Esophagus muscularis mucosa (tissue), 4 donors: ENCODE data around the gene CBFB. TPM values are rescaled to one million over a fixed set of nuclear protein-coding genes. Genes with fewer than 3 reads are reported as not detected.

Experiments used
- DNase-seq: peaks from one replicate; pipeline ENCODE4 v3.0.0-alpha.2; 2017; ENCODE audit errors: extremely low spot score
- H3K27ac ChIP-seq, 4 donors: fragments of 200-600 bp; sonication (generic); replicated peaks in 1 of 4; 1 replicate in 3 of 4; 2 replicates in 1 of 4; pipeline ENCODE4 v1.5.1; 2016 to 2019; ENCODE audit warnings: mild to moderate bottlenecking in 1 of 4
- H3K27me3 ChIP-seq, 4 donors: fragments of 200-600 bp; sonication (generic); one replicate each; pipeline versions ENCODE4 v1.5.1 to v1.6.0; 2016 to 2019
- H3K36me3 ChIP-seq, 4 donors: fragments of 200-600 bp; sonication (generic); one replicate each; pipeline ENCODE4 v1.5.1; 2016 to 2019
- H3K4me1 ChIP-seq, 4 donors: fragments of 200-600 bp; sonication (generic); one replicate each; pipeline ENCODE4 v1.5.1; 2016 to 2019
- H3K4me3 ChIP-seq, 4 donors: fragments of 200-600 bp; sonication (generic); 1 replicate in 2 of 4; 2 replicates in 2 of 4; pipeline ENCODE4 v1.5.1; 2016 to 2019; ENCODE audit warnings: mild to moderate bottlenecking in 4 of 4, moderate library complexity in 1 of 4
- H3K9me3 ChIP-seq, 4 donors: fragments of 200-600 bp; sonication (generic); 1 replicate in 3 of 4; 2 replicates in 1 of 4; pipeline ENCODE4 v1.5.1; 2016 to 2019
- EP300 ChIP-seq: sonication (generic); formaldehyde crosslinking; IDR thresholded peaks from one replicate; pipeline ENCODE4 v1.6.1; 2017; ENCODE audit warnings: antibody characterized with exemption
- POLR2A ChIP-seq: fragments of 450-650 bp; IDR thresholded peaks from one replicate; pipeline ENCODE4 v1.6.1; 2017; ENCODE audit warnings: antibody characterized with exemption, moderate library complexity, mild to moderate bottlenecking, low read depth
- POLR2AphosphoS5 ChIP-seq, 2 donors: sonication (generic); formaldehyde crosslinking; IDR thresholded peaks; one replicate each; pipeline ENCODE4 v1.6.1; 2017; ENCODE audit warnings: antibody characterized with exemption in 2 of 2
- WGBS: methylation state at CpG from one replicate; pipeline ENCODE4 v1.1.5; 2018; 5-methylcytosine and 5-hydroxymethylcytosine counted together
- intact Hi-C: fragments of 100-400 bp; cut with DNase I; formaldehyde crosslinking; loops from one replicate; pipeline ENCODE4 v1.15.1; 2023
- total RNA-seq, 4 donors: library from RNA; depleted of rRNA; stranded (reverse); fragments of >200 nt; gene quantifications; one replicate each; pipeline versions ENCODE4 v1.1.0 to v1.2.1, GENCODE V29; 2016
- TF ChIP-seq, protein P1 (sequence below), 3 experiments: fragments of 200-600 bp in 2 of 3; fragments of 450-650 bp in 1 of 3; sonication (generic) in 2 of 3; IDR thresholded peaks; one replicate each; pipeline ENCODE4 v1.5.1; 2017 to 2019; ENCODE audit warnings: antibody characterized with exemption in 3 of 3, mild to moderate bottlenecking in 2 of 3, moderate library complexity in 1 of 3

Gene CBFB
- total RNA-seq, 4 donors from 2014 or later: 20.6 to 39.8 (median 30.6) TPM

DNA sequence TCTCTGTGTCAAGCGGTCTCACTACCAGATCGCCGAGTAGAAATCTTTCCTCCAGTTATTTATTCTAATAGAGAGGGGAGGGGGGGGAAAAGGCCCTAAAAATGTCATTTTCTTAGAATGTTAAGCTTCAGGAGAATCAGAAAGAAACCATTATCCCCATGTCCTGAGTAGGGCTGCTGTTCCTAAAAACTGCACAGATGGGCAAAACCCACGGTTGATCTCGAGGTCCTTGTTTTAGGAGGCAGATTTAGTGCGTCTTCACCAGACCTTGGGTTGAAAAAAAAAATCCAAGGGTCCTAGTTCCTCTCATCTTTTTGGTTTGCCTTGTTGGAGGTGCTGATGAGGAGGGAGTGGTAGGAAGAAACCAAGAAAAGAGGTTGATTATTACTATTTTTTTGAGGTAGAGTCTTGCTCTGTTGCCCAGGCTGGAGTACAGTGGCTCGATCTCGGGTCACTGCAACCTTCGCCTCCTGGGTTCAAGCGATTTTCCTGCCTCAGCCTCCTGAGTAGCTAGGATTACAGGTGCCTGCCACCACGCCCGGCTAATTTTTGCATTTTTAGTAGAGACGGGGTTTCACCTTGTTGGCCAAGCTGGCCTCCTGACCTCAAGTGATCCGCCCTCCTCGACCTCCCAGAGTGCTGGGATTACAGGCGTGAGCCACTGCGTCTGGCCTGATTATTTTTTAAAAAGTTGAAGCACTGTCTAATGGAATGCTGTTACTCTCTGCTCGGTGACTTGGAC is 1.4 kb downstream of the CBFB start:
- TF ChIP-seq POLR2AphosphoS5 (IDR thresholded peaks at IDR 0.05) (no peak), EP300 (no peak), POLR2A (no peak)
- TF ChIP-seq, protein P1, sequence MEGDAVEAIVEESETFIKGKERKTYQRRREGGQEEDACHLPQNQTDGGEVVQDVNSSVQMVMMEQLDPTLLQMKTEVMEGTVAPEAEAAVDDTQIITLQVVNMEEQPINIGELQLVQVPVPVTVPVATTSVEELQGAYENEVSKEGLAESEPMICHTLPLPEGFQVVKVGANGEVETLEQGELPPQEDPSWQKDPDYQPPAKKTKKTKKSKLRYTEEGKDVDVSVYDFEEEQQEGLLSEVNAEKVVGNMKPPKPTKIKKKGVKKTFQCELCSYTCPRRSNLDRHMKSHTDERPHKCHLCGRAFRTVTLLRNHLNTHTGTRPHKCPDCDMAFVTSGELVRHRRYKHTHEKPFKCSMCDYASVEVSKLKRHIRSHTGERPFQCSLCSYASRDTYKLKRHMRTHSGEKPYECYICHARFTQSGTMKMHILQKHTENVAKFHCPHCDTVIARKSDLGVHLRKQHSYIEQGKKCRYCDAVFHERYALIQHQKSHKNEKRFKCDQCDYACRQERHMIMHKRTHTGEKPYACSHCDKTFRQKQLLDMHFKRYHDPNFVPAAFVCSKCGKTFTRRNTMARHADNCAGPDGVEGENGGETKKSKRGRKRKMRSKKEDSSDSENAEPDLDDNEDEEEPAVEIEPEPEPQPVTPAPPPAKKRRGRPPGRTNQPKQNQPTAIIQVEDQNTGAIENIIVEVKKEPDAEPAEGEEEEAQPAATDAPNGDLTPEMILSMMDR (IDR thresholded peaks at IDR 0.05): no peak
- peaks cover 30 to 54% (median 50%) of the 10 kb centered on the region in 4 donors for H3K4me1 ChIP-seq
- WGBS: 44% methylated on average over 18 of the region's 18 CpGs
- H3K27me3 ChIP-seq: no peaks in the 10 kb centered on the region
- H3K27ac ChIP-seq: peak overlapping the region; percentile 97 to 99 (median 99)
- no peaks in the 10 kb centered on the region for H3K9me3 ChIP-seq
- DNase-seq: no peak
- intact Hi-C loops: no loop called here
- peak overlapping the region; percentile 93 to 100 (median 99) for H3K4me3 ChIP-seq
- peaks cover 0 to 20% (median 6%) of the 10 kb centered on the region in 4 donors for H3K36me3 ChIP-seq

DNA sequence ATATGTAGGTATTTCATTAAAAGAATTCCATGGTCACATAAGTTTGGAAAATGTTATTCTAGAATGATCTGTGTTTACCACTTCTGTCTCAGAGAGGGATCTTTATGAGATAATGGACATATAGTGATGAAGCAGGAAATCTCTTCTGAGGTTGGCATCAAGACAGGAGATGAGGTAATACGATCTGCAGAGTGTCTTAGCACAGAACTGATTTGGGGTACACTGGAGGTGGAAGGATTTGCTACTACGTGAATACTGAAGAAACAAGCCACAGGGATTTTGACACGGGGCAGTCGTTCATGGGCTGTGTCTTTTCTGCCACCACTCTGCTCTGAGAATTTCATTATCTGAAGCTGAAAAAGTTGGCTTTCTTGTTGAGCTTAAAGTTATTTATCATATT is 5.5 kb downstream of the CBFB start:
- intact Hi-C loops: no loop called here
- no peak overlapping the region for H3K4me3 ChIP-seq
- DNase-seq: no peak
- H3K27ac ChIP-seq: no peak overlapping the region
- no peaks in the 10 kb centered on the region for H3K9me3 ChIP-seq
- H3K27me3 ChIP-seq: no peaks in the 10 kb centered on the region
- WGBS: 39% methylated on average over 4 of the region's 4 CpGs
- peaks cover 4 to 40% (median 8%) of the 10 kb centered on the region in 4 donors for H3K36me3 ChIP-seq
- TF ChIP-seq, protein P1 (IDR thresholded peaks at IDR 0.05): no peak
- TF ChIP-seq EP300: no peak
- TF ChIP-seq POLR2A: no peak
- TF ChIP-seq POLR2AphosphoS5 (IDR thresholded peaks at IDR 0.05): no peak
- peaks cover 23 to 63% (median 58%) of the 10 kb centered on the region in 4 donors for H3K4me1 ChIP-seq

DNA sequence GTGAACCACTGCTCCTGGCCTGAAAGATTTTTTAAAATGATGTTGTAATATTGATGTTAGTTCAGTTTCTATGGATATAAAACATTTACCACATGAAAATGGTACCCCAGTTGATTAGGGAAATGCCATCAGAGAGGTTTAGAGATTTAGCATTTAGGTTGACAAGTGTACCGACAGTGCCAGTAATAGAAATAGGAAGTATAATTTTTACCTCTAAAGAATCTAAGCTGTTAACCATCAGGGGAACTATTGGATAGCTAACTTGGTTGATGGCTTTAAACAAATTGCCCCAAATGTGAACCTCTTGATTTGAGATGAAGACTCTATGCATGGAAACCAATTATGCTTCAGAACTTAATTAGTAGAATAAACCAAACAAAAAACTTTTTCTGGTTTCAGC is 6.4 kb downstream of the CBFB start:
- TF ChIP-seq, protein P1 (IDR thresholded peaks at IDR 0.05): no peak
- TF ChIP-seq POLR2AphosphoS5 (IDR thresholded peaks at IDR 0.05) (no peak), EP300 (no peak), POLR2A (no peak)
- H3K36me3 ChIP-seq: peaks cover 4 to 46% (median 8%) of the 10 kb centered on the region in 4 donors
- no peak overlapping the region for H3K4me3 ChIP-seq
- peaks cover 21 to 63% (median 53%) of the 10 kb centered on the region in 4 donors for H3K4me1 ChIP-seq
- DNase-seq: no peak
- H3K27ac ChIP-seq: no peak overlapping the region
- no peaks in the 10 kb centered on the region for H3K9me3 ChIP-seq
- H3K27me3 ChIP-seq: no peaks in the 10 kb centered on the region
- WGBS: 69% methylated on average over 1 of the region's 1 CpG
- intact Hi-C loops: no loop called here

DNA sequence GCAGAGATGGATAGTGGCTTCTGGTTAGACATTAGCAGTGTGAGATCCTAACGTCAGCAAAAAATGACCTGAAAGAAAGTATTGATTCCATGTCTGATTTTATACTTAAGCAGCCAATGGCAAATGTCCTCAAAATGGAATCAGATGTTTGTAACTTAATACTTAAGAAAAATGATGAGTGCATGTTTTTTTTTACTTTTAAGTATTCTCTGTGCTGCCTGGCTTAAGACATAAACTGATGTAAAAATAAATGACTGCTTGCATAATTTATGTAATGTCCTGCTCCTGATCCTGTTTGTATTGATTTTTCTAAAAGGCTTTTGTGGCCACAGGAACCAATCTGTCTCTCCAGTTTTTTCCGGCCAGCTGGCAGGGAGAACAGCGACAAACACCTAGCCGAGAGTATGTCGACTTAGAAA is 7.4 kb downstream of the CBFB start:
- DNase-seq: no peak
- 77% methylated on average over 5 of the region's 5 CpGs for WGBS
- Histone ChIP-seq H3K27ac (no peak overlapping the region), H3K27me3 (no peaks in the 10 kb centered on the region), H3K4me3 (no peak overlapping the region), H3K4me1 (peaks cover 13 to 63% (median 52%) of the 10 kb centered on the region in 4 donors), H3K36me3 (peaks cover 4 to 45% (median 7%) of the 10 kb centered on the region in 4 donors), H3K9me3 (no peaks in the 10 kb centered on the region)
- TF ChIP-seq POLR2A: no peak
- no peak for TF ChIP-seq POLR2AphosphoS5 (IDR thresholded peaks at IDR 0.05)
- TF ChIP-seq, protein P1 (IDR thresholded peaks at IDR 0.05): no peak
- intact Hi-C loops: no loop called here
